Middle frontal gyrus (tissue), 1 donor: Measurements from ENCODE around the gene BHLHE40.

Experiments used
- DNase-seq: peaks from one replicate; pipeline ENCODE4 v3.0.0-alpha.2; 2015; ENCODE audit warnings: low spot score; ENCODE audit errors: extremely low spot score

Gene BHLHE40

DNA sequence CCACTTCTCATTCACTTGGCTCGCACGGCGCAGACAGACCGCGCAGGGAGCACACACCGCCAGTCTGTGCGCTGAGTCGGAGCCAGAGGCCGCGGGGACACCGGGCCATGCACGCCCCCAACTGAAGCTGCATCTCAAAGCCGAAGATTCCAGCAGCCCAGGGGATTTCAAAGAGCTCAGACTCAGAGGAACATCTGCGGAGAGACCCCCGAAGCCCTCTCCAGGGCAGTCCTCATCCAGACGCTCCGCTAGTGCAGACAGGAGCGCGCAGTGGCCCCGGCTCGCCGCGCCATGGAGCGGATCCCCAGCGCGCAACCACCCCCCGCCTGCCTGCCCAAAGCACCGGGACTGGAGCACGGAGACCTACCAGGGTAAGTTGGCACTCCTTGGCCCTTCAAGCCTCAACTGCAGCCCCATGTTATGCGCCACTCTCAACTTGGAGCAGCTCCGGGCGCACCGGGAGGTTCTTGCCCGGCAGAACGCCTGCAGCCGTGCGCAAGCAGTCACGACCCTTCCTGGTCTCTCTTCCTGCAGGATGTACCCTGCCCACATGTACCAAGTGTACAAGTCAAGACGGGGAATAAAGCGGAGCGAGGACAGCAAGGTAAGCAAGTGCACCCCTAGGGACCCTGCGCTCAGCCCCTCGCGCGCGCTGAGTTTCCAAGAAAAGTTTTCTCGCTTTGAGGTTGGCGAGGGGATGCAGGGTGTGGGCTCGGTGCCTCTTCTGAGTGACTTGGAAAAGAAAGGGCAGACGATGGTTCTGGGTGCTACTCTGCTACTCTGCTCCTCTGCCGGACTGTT is at the start of gene BHLHE40:
BHLHE40 (plus strand) TSS at position 10 of the 801 bp plus-strand sequence; CDS start at position 292, 282 bp downstream.
- no peak for DNase-seq

- DNase-seq = no peak
Measured at GRCh38 chr3:4930501-4930900, 48.7 kb upstream of the BHLHE40 start.

DNA sequence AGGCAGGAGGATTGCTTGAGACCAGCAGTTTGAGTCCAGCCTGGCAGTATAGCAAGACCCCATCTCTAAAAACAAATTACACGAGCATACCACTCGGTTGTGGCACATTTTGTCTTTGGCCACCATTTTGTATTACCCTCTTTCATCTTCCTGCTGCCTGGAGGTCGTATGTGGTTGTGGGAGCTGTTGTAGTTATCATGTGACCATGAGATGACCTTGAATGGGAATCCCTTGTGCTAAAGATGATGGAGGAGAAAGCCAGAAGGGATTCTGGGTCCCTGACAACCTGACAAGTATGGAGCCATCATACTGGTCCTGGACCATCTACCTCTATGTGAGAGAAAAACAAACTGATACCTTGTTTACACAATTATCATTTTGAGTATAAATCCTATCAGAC is 45.2 kb upstream of the BHLHE40 start:
- DNase-seq = no peak

GRCh38 chr3:4935347-4935746 is 43.9 kb upstream of the BHLHE40 start:
- no peak for DNase-seq

DNA sequence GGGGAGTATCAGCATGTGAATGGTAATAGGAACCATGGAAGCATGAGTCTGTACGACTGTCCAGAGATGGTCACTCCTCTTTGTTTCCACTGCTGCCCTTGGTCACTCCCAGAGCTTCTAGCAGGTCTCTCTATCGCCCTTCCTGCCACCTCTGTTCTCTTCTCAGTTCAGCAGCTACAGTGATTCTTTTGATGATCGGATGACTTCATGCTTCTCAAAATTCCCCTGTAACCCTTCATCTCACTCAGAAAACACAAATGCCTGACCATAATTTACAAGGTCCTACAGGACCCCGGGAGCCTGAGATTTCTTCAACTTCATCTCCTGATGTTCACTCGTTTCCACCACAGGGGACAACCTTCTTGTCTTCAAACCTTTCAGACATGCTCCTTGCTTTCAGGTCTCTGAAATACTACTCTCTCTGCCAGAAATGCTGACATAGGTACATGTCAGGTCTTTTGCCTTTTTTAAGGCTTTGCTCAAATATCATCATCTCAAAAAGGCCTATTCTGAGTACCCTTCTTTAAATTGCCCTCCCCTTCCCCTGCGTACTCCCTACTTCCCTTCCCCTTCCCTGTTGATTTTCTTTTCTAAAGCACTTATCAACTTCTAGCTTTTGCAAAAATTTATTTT is 42.1 kb upstream of the BHLHE40 start:
- DNase-seq = no peak

GRCh38 chr3:4938281-4938982 is 40.8 kb upstream of the BHLHE40 start:
- DNase-seq = no peak

- no peak for DNase-seq
Measured at GRCh38 chr3:4939276-4939675, 40.0 kb upstream of the BHLHE40 start.

DNA sequence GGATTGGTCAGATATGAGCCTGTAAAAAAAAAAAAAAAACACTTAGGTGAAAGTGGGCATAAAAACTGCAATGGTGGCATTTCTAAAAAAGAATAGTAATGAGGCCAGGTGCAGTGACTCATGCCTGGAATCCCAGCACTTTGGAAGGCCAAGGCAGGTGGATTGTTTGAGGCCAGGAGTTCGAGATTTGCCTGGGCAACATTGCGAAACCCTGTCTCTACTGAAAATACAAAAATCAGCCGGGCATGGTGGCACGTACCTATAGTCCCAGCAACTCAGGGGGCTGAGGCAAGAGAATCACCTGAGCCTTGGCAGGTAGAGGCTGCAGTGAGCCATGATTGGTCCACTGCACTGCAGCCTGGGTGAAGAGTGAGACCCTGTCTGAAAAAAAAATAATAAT is 38.3 kb upstream of the BHLHE40 start:
- DNase-seq = no peak

- no peak for DNase-seq
Measured at GRCh38 chr3:4943549-4943948, 35.7 kb upstream of the BHLHE40 start.

- DNase-seq = no peak
Measured at GRCh38 chr3:4945324-4945723, 33.9 kb upstream of the BHLHE40 start.

GRCh38 chr3:4947028-4947427 is 32.2 kb upstream of the BHLHE40 start:
- no peak for DNase-seq

DNA sequence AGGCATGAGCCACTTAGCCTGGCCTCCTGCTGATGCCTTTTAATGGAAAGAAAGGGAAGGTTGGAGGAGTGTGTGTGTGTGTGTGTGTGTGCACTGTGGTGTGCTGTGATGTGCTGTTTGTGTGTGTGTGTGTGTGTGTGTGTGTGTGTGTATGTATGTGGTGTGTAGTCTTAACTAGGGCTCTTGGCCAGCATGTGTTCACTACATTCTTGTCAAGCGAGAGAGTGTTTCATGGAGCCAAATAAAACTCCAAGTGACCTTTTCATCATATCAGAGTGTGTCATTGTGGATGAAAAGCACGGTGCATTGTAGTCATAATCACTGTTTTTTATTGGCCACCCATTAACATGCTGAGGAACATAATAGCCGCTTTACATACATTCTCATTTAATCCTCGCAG is 30.8 kb upstream of the BHLHE40 start:
- DNase-seq = no peak

DNA sequence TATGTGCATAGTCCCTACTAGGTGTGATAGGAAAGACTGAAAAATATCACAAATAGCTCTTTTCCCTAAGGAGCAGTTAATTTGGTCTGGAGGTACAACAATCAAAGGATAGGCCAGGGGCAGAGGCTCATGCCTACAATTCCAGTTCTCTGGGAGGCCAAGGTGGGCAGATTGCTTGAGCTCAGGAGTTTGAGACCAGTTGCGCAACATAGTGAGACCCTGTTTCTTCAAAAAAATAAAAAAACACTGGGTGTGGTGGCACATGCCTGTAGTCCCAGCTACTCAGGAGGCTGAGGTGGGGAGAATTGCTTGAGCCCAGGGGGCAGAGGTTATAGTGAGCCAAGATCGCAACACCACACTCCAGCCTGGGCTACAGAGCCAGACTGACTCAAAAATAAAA is 30.2 kb upstream of the BHLHE40 start:
- no peak for DNase-seq

DNA sequence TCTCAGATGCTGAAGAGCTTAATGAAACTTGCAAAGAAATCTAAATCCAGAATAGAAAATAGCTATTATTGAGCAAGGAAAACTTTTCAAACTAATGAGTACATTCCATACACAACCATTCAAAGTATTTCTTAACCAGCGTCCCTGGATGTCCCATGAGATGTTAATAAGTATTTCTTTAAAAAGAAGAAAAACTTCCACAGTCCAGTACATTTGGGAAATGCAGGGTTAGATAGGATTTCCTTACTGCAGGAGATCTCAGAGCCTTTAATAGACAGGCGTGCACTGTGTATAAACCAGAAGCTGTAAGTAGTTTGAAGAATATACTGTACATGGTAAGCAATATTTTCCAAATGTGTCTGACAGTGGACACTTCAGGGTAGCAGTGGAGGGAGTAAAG is 29.6 kb upstream of the BHLHE40 start:
- no peak for DNase-seq

- no peak for DNase-seq
Measured at GRCh38 chr3:4950351-4950784, 28.9 kb upstream of the BHLHE40 start.

DNA sequence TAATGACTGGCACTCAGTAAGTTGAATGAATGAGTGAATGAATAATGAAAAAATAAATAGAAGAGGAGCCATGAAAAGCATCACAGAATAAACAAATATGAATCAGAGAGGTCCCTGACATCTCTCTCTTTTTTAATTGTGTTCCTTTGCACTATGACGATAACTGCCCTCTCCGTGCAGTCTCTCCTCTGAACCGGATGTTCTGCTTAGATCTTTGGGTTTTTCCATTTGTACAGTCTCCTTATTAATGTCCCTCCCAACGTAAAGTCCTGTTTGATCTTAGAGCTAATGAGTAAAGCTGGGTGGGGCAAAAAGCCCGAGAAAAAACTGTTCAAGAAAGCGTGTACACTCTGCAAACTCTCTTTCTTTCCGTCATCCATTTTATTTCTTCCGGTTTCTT is 28.3 kb upstream of the BHLHE40 start:
- no peak for DNase-seq

- DNase-seq = no peak
Measured at GRCh38 chr3:4953119-4953518, 26.1 kb upstream of the BHLHE40 start.

DNA sequence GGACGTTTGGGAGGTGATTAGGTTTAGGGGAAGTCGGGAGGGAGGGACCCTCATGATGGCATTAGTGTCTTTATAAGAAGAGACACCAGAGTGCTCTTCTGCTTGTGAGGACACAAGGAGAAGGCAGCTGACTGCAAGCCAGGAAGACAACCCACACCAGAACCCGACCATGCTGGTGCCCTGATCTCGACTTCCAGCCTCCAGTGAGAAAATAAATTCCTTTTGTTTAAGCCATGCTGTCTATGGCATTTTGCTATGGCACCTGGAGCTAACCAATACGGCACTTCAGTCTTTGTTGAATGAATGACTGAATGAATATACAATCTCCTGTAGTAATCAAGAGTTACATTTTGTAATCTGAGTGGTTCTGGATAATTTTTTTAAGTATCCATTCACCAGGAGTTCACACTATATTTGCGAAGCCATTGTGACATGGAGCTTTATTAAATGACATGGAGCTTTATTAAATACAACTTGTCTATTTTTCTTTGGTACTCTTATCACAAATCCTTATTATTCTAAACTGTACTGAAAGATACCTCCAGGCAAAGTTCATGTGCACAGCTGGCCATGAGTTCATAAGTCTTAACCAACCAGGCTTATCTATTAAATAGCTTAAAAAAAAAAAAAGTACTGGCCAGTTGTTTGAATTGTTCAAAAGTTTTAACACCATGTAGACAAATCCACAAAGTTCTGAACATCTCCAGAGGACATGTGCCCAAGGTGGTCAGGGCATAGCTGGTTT is 24.8 kb upstream of the BHLHE40 start:
- no peak for DNase-seq

DNA sequence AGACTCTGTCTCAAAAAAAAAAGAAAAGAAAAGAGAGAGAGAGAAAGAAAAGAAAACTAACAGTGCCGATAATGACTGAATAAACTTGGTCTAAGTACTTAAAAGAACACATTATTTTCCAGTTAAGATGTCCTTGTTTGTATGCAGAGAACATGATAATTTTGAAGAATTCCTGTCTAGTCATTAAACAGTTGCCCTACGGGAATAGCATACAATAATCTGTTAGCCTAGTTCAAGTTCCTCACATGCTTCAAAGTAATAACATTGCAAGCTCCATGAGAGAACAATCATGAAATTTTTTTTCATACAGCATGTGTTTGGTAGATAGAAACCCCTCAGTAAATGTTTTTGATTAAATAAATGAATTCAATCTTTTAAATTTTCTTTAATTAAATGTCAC is 23.1 kb upstream of the BHLHE40 start:
- DNase-seq = no peak

DNA sequence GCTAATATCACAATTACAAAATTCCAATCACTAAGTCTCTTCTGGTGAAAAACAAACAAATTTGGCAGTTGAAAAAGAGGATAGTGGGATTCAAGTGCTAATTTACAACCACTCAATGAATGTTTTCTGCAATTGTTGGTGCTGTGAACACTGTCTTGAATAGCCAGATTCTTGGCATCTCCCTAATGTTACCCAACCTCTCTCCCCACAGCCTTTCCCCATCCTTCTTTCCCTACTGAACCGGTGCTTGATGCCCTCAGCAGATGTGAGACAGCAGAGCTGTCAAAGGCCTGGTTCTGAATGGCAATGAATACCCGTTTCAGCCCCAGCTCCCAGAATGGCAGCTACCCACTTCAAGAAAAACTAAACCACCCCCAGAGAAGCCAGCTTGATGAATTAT is 22.5 kb upstream of the BHLHE40 start:
- DNase-seq = no peak

DNA sequence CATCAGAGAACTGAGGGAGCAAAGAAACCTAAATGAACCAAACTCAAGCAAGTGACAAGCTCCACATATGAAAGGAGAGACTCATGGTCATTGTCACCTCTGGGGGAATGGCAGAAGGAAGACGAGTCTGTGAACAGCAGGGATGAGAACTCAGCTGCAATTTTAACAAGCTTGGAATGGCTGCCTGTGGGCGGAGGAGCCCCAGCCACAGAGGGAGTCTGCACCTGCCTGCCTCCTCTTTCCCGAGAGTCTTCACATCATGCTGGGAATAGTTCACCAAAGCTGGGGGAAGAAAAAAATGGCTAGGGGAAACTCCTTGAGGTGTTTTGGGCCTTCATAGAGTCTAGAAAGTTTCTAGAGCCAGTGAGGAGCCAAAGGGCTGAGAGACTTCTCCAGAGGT is 21.3 kb upstream of the BHLHE40 start:
- no peak for DNase-seq

GRCh38 chr3:4959180-4959579 is 20.1 kb upstream of the BHLHE40 start:
- DNase-seq = no peak
